Activated gamma-delta T cell treated with Interleukin-2 at 50 U/mL for 16 hours (primary cell): ENCODE results near the gene CCNK.

Experiments
- DNase-seq: peaks from one replicate; pipeline ENCODE4 v3.0.0-alpha.2; 2020

CCNK gene

GRCh38 chr14:99538733-99539132, 57.5 kb downstream of the CCNK start:
- DNase-seq: no peak

GRCh38 chr14:99539491-99539890, 58.3 kb downstream of the CCNK start:
- DNase-seq: no peak

DNA sequence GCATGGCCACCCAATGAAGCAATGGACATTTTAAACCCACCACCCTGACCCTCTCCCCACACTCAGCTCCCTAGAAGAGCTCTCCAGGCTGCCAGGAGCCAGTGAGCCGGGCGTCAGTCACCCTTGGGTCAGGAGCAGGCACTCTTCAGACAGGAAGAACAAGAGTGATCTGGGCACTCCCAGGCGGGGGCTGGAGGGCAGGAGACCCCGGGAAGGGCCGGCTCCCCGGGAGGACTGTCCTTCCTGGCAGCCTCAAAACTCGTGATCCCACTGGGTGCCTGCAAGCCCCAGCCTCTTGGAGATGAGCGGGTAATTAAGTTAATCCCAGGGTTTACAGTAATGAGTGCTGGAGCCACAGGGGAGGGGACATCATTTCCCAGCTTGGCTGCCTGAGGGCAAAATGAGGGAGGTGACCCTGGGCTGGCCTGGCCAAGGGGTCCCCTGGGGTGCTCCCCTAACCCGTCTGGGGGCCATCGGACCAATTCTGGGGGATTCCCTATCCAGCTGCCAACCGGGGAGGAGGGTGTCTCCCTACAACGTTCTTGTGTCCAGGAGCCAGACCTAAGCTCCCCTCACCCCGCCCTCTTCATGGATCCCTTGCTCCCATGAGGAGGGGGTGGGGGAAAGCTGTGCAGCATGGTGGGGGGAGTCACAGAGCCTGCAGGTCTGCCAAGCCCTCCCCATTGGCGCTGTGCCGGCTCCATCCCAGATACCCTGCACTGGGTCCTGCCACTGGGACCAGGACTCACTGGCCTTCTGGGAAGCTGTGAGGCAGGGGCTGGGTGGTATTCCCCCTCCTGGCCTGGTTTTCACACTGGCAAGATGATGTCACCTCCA, 59.2 kb downstream of the CCNK start:
- DNase-seq: no peak

DNA sequence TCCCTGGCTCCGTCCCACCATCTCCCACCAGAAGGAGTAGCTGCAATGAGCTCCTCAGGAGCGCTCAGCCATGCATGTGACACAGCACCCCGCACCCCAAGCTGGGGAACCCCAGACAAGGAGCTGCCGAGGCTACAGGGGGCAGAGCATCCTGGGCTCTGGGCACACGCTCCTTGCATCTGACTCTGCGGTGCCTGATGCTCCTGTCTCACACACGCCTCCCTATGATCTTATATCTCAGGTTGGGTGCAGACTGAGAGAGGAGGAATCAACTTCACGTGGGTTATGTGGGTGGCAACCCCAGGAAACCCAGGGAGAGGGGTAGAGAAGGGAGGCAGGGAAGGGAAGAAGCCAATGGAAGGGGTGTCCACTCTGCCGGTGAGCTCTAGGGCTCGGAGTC, 60.0 kb downstream of the CCNK start:
- DNase-seq: no peak

GRCh38 chr14:99541677-99542470, 60.7 kb downstream of the CCNK start:
- DNase-seq: no peak

DNA sequence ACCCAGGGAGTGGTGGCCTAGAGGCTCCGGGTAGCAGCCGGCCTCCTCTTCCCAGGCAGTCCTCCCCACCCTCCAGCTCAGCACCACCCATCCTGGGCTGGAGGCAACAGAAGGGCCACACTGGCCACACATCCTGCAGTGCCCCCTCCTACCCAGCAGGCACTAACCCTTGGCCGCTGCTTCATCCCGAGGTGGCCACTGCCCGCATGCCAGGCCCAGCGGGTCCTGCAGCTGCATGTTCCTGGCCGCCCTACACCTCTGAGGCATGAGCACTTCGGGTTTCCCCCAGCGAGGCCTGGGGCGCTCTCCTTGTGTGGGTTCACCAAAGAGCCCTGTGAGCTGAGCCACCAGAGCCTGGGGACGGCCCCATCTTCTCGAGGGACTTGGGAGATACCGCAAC, 61.4 kb downstream of the CCNK start:
- DNase-seq: no peak

GRCh38 chr14:99543370-99543769, 62.2 kb downstream of the CCNK start:
- no peak for DNase-seq

DNA sequence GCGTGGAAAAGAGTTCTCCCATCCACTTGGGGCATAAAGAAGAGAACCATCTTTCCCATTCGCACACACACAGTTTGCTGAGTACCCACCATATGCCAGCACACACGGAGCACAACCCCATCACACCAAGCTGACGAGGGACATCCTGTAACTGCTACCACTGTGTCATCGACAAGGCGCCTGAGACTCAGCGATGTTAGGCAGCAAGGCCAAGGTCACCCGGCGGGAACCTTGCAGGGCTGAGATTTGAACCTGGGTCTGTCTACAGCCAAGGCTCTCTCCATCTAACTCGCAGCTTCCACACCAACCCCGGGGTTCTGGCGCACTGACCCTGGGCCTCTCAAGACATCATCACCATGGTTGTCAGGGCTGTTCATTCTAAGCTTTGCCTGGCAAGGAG, 62.8 kb downstream of the CCNK start:
- no peak for DNase-seq

- DNase-seq: no peak
These were observed 63.8 kb downstream of the CCNK start for GRCh38 chr14:99544991-99545390.

DNA sequence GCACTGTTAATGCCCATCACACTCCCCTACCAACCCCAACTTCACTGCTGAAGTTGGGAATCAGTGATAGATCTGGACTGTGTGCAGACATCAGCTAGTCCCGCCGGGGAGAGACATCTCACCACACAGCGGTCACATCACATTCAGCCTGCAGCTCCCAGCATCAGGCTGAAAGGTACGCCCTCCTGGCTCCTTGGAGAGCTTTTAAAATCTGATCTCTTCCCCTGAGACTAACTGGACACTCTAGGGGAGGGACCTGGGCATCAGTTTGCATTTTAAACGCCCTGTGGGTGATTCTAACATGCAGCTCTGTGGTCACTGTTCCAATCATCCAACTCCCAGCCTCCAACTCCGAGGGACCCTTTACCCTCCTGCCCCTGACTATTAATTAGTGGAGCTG, 64.4 kb downstream of the CCNK start:
- no peak for DNase-seq

DNA sequence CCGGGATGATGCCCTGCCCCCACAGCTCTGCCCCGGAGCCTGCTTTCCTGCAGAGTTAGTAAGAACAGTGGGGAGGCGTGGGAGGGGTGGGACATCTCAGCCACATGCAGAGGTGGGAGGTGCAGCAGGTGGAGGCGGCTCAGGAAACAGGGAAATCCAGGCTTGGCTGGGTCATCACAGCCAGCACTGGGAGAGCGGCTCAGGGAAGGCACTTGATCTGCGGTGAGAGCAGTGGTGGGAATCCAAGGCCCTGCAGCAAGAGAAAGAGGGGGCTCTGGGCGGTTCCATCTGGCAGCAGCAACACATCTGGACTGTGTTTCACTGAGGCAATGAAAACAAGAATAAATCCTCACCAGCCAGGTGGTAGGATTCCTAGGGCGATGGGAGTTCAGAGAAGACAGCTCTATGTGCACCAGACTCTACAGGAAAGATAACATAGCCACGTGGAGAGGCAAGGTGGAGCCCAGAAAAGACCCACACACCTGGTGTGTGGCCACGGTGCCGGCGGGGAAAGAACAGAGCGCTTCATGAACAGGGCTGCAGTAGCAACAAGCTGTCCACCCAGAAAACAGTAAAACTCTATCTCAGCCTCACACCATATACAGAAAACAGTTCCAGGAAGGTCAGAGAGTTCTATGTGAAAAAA, 65.1 kb downstream of the CCNK start:
- no peak for DNase-seq

DNA sequence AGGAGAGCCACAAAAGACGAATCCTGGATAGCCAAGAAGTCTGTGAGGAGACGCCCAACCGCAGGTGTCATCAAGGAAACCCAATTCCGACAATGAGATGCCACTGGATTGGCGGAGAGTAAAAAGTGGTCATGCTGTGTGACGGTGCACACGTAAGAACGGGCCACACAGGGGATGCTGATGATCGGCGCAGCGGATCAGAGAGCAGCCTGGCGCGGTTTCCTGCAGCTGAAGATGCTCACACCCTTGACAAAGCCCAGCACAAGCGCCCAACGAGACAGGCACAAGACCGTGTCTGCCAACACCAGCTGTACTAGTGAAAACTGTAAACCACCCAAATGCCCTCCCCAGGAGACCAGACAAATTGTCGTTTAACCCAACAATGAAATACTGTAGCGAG, 67.0 kb downstream of the CCNK start:
- DNase-seq: no peak

- no peak for DNase-seq
These were observed 67.8 kb downstream of the CCNK start for GRCh38 chr14:99548871-99549515.

GRCh38 chr14:99549684-99550083, 68.5 kb downstream of the CCNK start:
- no peak for DNase-seq

DNA sequence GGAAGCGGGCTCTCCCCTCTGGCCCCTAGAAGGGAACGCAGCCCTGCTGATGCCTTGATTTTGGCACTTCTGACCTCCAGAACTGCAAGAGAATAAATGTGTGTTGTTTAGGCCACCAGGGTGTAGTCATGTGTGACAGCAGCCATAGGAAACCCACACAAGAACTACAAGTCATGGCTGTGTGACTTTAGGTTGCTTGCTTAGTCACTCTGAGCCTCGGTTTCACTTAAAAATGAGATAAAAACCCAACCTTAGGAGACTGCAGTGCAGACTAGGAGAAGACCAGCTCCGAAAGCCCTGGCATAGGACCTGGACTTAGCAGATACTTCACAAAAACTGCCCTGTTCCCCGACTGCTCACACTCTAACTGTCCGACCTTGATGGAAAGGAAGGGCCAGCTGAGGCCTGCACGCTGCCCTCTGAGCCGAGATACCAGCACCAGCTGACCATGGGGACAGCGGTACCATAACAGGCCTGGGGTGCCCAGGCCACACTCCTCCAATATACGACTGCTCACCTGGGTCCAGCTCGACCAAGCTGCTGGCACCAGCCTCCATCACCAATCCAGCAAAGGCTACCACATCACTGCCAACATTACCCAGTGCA, 69.3 kb downstream of the CCNK start:
- DNase-seq: no peak

GRCh38 chr14:99551034-99551922, 70.1 kb downstream of the CCNK start:
- DNase-seq: no peak

- no peak for DNase-seq
These were observed 70.9 kb downstream of the CCNK start for GRCh38 chr14:99552021-99552553.

- DNase-seq: no peak
These were observed 71.5 kb downstream of the CCNK start for GRCh38 chr14:99552572-99553216.

DNA sequence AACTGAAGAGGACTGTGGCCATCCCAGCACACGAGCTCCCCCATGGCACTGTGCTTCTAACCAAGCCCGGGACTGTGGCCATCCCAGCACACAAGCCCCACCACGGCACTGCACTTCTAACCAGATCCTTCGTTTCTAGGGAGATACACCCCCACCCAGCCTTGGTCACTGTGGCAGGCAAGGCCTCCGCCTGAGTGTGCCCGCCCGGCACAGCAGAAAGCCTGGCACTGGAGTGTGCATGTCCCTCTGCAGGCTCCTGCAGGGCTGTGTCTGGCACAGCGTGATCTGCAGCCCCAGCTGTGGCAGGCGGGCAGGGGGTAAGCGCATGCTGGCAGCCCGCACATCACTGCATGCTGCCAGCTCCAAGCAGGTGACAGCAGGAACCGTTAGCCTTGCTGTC, 73.0 kb downstream of the CCNK start:
- DNase-seq: no peak

- DNase-seq: no peak
These were observed 73.7 kb downstream of the CCNK start for GRCh38 chr14:99554757-99555531.
